Heart left ventricle (tissue), 16 donors: ENCODE results near the gene PEAR1. TPM values are rescaled to one million over a fixed set of nuclear protein-coding genes. Genes with fewer than 3 reads are reported as not detected.

ENCODE experiments used
- ATAC-seq, 4 donors: fragments of 200-7000 bp; cut with Tn5 transposase; one replicate each; pipeline ENCODE4 v1.9.1; 2020 to 2022; ENCODE audit warnings: moderate library complexity in 4 of 4, mild to moderate bottlenecking in 3 of 4, moderate number of reproducible peaks in 1 of 4
- DNase-seq, 5 donors: peaks; one replicate each; pipeline ENCODE4 v3.0.0-alpha.2; 2020
- H3K27ac ChIP-seq, 12 donors: fragments of 200-600 bp; sonication (generic) in 4 of 12; one replicate each; pipeline versions ENCODE4 v1.5.0 to v1.8.0; 2016 to 2022; ENCODE audit warnings: mild to moderate bottlenecking in 2 of 12
- H3K27me3 ChIP-seq, 9 donors: fragments of 200-600 bp; sonication (generic) in 2 of 9; one replicate each; pipeline versions ENCODE4 v1.5.1 to v1.8.0; 2016 to 2022; ENCODE audit warnings: mild to moderate bottlenecking in 3 of 9
- H3K36me3 ChIP-seq, 9 donors: fragments of 200-600 bp; sonication (generic) in 2 of 9; one replicate each; pipeline versions ENCODE4 v1.5.0 to v1.8.0; 2018 to 2022; ENCODE audit warnings: mild to moderate bottlenecking in 2 of 9
- H3K4me1 ChIP-seq, 12 donors: fragments of 200-600 bp; sonication (generic) in 4 of 12; one replicate each; pipeline versions ENCODE4 v1.5.0 to v1.8.0; 2016 to 2022; ENCODE audit warnings: mild to moderate bottlenecking in 3 of 12
- H3K4me3 ChIP-seq, 12 donors: fragments of 200-600 bp; sonication (generic) in 4 of 12; one replicate each; pipeline versions ENCODE4 v1.5.0 to v1.8.0; 2017 to 2022; ENCODE audit warnings: mild to moderate bottlenecking in 9 of 12, moderate library complexity in 4 of 12
- H3K9me3 ChIP-seq, 12 donors: fragments of 200-600 bp; sonication (generic) in 4 of 12; one replicate each; pipeline versions ENCODE4 v1.5.0 to v1.8.0; 2016 to 2022; ENCODE audit warnings: mild to moderate bottlenecking in 1 of 12
- POLR2A ChIP-seq, 2 donors: fragments of 450-650 bp; IDR thresholded peaks; one replicate each; pipeline ENCODE4 v1.6.1; 2017; ENCODE audit warnings: antibody characterized with exemption in 2 of 2, mild to moderate bottlenecking in 2 of 2, moderate library complexity in 2 of 2
- WGBS, 4 donors: extraction: QIAGEN DNeasy Blood & Tissue Kit in 2 of 4; methylation state at CpG; one replicate each; pipeline versions ENCODE4 v1.1.5 to v1.1.7; 2013 to 2018; 5-methylcytosine and 5-hydroxymethylcytosine counted together
- intact Hi-C, 10 donors: fragments of 100-400 bp; cut with DNase I; formaldehyde crosslinking; loops; one replicate each; pipeline versions ENCODE4 v1.11.1 to v1.14.2; 2022
- polyA plus RNA-seq, 2 donors: library from polyadenylated mRNA; stranded (reverse); fragments of 200-250 nt; gene quantifications; one replicate each; pipeline ENCODE4 v1.2.3, GENCODE V29; 2013
- total RNA-seq, 9 donors: library from RNA; depleted of rRNA in 2 of 9; stranded (reverse); fragments of >200 nt in 2 of 9; fragmentation: NEBNext Ultra II Directional in 3 of 9; extraction: Animal tissue kit (Norgen Biotek cat#: 25700) in 3 of 9; gene quantifications; one replicate each; pipeline versions ENCODE4 v1.1.0 to v1.2.4, GENCODE V29; 2016 to 2023
- TF ChIP-seq, protein P1 (sequence below), 12 donors: fragments of 200-600 bp; sonication (generic) in 4 of 12; IDR thresholded peaks; one replicate each; pipeline versions ENCODE4 v1.5.0 to v1.8.0; 2018 to 2022; ENCODE audit warnings: antibody characterized with exemption in 12 of 12, mild to moderate bottlenecking in 5 of 12
- donor health status: ischemic (EF 13 %, LVEDD 7.1; RV severe dilation, severe dysfunction).
- donor health status: healthy with polysubstance abuse.
- donor health status: DM: no; HTN: yes; CAD: no.
- donor health status: DM: no; HTN: no; CAD: no.
- donor health status: ischemic (EF 25% LVEDD 6.9; RV normal size, moderate dysfunction).
- donor health status: ischemic (EF 25% LVEDD 5.7; RV mildly dilated, moderate dysfunction).
- donor health status: healthy.
- donor health status: DM: yes; HTN: yes; CAD: no.
- donor health status: ischemic (EF 35%, LVEDD 5.7; RV mildly dilated, moderate dysfunction).
- donor health status: nonischemic (EF 11% LVEDD 7.7; RV severe dilation, severe dysfunction).
- donor health status: DM: yes; HTN: yes; CAD: no.
- donor health status: PGD.
- donor health status: ischemic (EF 29% LVEDD 5.4; RV normal size, mild dysfunction).
- donor health status: nonischemic (EF 23%, LVEDD 6.1; RV moderate dilation, normal function).

The PEAR1 gene
- total and polyA plus RNA-seq, 11 donors, result 4.1 to 14.7 (median 7.1) TPM

DNA sequence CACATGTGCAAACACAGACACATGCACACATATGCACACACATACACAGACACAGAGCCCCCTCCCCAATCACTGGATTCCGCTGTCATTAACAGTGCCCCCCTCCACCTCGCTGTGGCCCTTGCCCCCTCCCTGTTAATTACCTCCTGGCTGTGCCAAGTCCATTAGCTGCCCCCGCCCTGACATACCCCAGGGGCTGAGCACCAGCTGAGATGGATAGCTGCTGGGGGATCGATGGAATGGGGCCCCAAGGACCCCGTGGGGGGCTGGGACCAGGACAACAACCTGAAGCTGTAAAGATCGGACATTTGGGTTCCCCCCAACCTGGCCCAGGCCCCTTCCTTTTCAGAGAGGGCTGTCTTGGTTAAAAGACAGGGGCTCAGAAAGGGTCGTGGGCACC is 9.6 kb upstream of the PEAR1 start:
- no peak for ATAC-seq
- no peaks in the 10 kb centered on the region for H3K36me3 ChIP-seq
- no peak overlapping the region for H3K4me3 ChIP-seq
- 77 to 85% (median 78%) methylated on average over 5 to 7 of the region's 7 CpGs for WGBS, 4 donors
- H3K9me3 ChIP-seq, result no peaks in the 10 kb centered on the region
- DNase-seq, result no peak
- intact Hi-C loops, result loop anchor here in 5 of 10 donors (5.0 to 10.0 kb wide), 5 partner anchors 49 to 199 kb away; partner anchors contain the start of genes ISG20L2 (in 1 of the 5) and METTL25B (in 1 of the 5)
- TF ChIP-seq, protein P1, sequence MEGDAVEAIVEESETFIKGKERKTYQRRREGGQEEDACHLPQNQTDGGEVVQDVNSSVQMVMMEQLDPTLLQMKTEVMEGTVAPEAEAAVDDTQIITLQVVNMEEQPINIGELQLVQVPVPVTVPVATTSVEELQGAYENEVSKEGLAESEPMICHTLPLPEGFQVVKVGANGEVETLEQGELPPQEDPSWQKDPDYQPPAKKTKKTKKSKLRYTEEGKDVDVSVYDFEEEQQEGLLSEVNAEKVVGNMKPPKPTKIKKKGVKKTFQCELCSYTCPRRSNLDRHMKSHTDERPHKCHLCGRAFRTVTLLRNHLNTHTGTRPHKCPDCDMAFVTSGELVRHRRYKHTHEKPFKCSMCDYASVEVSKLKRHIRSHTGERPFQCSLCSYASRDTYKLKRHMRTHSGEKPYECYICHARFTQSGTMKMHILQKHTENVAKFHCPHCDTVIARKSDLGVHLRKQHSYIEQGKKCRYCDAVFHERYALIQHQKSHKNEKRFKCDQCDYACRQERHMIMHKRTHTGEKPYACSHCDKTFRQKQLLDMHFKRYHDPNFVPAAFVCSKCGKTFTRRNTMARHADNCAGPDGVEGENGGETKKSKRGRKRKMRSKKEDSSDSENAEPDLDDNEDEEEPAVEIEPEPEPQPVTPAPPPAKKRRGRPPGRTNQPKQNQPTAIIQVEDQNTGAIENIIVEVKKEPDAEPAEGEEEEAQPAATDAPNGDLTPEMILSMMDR (IDR thresholded peaks at IDR 0.05), result no peak
- no peak overlapping the region for H3K27ac ChIP-seq
- peaks cover 0 to 18% (median 0%) of the 10 kb centered on the region in 12 donors for H3K4me1 ChIP-seq
- H3K27me3 ChIP-seq, result peaks cover 0 to 4% (median 0%) of the 10 kb centered on the region in 9 donors

DNA sequence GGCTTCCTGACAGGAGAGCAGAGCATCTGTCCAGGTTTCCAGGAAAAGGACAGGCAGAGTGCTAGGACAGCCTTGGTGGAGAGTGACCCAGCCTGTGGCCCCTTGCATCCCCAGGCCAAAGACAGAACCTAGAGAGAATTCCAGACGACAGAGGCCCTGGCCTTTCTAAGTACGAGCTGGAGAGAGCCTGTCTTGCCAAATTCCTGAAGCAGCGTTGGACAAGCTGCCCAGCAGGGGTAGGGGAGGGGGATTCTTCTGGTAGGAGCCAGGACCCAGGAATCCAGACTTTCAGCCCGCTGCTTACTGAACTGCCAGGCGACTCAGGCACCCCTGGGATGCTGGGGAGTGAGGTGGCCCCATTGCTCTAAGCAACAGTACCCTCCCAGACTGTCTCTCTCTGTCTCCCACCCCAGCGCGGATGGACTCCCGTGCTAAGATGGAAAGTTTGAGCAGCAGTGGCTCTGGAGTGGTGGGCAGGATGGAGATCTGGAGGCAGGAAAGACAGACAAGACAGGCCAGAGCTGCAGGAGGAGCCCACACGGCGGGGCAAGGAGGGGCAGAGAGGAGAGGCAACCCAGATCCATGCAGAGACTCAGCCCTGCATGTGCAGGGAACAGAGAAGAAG is 8.8 kb upstream of the PEAR1 start:
- ATAC-seq (peak in 2 of 4 donors; percentile 15 to 20), DNase-seq (no peak)
- intact Hi-C loops, result loop anchor here in 5 of 10 donors (5.0 to 10.0 kb wide), 8 partner anchors 38 to 200 kb away; partner anchors contain the start of genes ISG20L2 (in 1 of the 5), LRRC71 (in 1 of the 5) and METTL25B (in 1 of the 5)
- Histone ChIP-seq H3K27ac (no peak overlapping the region), H3K27me3 (peaks cover 0 to 4% (median 0%) of the 10 kb centered on the region in 9 donors), H3K4me1 (peaks cover 0 to 18% (median 0%) of the 10 kb centered on the region in 12 donors), H3K9me3 (no peaks in the 10 kb centered on the region), H3K36me3 (no peaks in the 10 kb centered on the region), H3K4me3 (no peak overlapping the region)
- 56 to 71% (median 61%) methylated on average over 9 to 10 of the region's 10 CpGs for WGBS, 4 donors
- TF ChIP-seq POLR2A (IDR thresholded peaks at IDR 0.05), result no peak

DNA sequence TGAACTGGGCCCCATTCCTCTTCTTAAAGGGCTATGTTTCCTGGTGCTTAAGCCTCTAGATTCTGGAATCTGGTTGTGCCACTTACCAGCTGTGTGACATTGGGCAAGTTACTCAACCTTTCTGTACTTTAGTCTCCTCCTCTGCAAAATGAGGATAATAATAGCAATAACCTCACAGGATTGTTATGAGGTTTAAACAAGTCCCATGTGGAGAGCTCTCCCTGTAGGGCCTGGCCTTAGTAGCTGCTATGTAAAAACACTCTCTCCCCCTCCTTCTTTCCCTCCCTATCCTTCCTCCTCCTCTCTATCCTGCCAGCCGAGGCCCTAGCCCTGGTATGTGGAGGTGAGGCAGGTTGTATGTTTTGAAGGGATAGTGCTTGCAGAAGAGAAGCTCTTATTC is 8.2 kb upstream of the PEAR1 start:
- Histone ChIP-seq H3K4me3 (no peak overlapping the region), H3K4me1 (peaks cover 0 to 18% (median 2%) of the 10 kb centered on the region in 12 donors), H3K27me3 (peaks cover 0 to 4% (median 0%) of the 10 kb centered on the region in 9 donors), H3K27ac (no peak overlapping the region), H3K36me3 (no peaks in the 10 kb centered on the region), H3K9me3 (no peaks in the 10 kb centered on the region)
- intact Hi-C loops, result loop anchor here in 4 of 10 donors (5.0 to 10.0 kb wide), 7 partner anchors 37 to 201 kb away; partner anchors contain the start of genes ISG20L2 (in 1 of the 4), LRRC71 (in 1 of the 4) and METTL25B (in 1 of the 4)
- ATAC-seq, result peak in 2 of 4 donors; percentile 13 to 18
- DNase-seq, result no peak
- TF ChIP-seq POLR2A (IDR thresholded peaks at IDR 0.05), result no peak
- TF ChIP-seq, protein P1 (IDR thresholded peaks at IDR 0.05), result no peak
- WGBS, 4 donors, result 13 to 32% (median 20%) methylated on average over 1 of the region's 1 CpG

DNA sequence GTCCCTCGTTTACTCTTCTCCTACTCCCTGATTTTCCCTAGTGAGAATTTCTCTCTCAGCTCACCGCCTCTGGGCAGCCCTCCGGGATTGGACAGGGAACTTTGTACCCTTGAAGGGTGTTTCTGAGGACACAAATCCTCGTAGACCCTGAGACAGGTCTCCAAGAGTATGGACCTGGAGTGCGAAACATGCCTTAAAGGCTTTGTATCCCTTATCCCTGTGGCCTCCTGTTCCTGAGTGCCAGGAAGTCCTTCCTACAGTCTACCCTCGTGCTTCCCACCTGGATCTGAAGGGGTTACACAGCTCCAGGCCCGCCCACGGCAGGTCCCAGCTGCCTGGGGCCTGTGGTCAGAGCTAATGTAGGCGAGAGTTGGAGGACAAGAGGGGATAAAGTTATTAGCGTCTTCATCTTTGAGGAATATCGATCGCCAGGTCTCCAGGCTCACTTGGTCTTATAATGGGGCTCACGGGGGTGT is 7.6 kb upstream of the PEAR1 start:
- 65 to 76% (median 71%) methylated on average over 13 of the region's 13 CpGs for WGBS, 4 donors
- no peak overlapping the region for H3K4me3 ChIP-seq
- intact Hi-C loops, result loop anchor here in 4 of 10 donors (5.0 to 10.0 kb wide), 7 partner anchors 36 to 201 kb away; partner anchors contain the start of genes ISG20L2 (in 1 of the 4), LRRC71 (in 1 of the 4) and METTL25B (in 1 of the 4)
- TF ChIP-seq, protein P1 (IDR thresholded peaks at IDR 0.05), result no peak
- TF ChIP-seq POLR2A (IDR thresholded peaks at IDR 0.05), result no peak
- peaks cover 0 to 4% (median 0%) of the 10 kb centered on the region in 9 donors for H3K27me3 ChIP-seq
- ATAC-seq (peak in 1 of 4 donors; percentile 33), DNase-seq (no peak)
- peaks cover 0 to 18% (median 2%) of the 10 kb centered on the region in 12 donors for H3K4me1 ChIP-seq
- H3K9me3 ChIP-seq, result no peaks in the 10 kb centered on the region
- H3K36me3 ChIP-seq, result no peaks in the 10 kb centered on the region
- no peak overlapping the region for H3K27ac ChIP-seq
